MM.1S (cell line): ENCODE measurements around the gene IPCEF1.

Source experiments
- CTCF ChIP-seq: fragments of 300-600 bp; sonication (generic); IDR thresholded peaks from 2 replicates; pipeline ENCODE4 v1.5.1; 2016; ENCODE audit warnings: antibody characterized with exemption, low read length, mixed read lengths
- EZH2 ChIP-seq: fragments of 300-600 bp; sonication (generic); optimal IDR thresholded peaks from 2 replicates; pipeline ENCODE3; 2017; ENCODE audit warnings: low read depth, mild to moderate bottlenecking, antibody characterized with exemption, low read length, mixed read lengths

GRCh38 chr6:154266560-154267099 lies 90.0 kb downstream of the IPCEF1 start:
- TF ChIP-seq EZH2, result no peak
- TF ChIP-seq CTCF, result no peak
